H1 (cell line): ENCODE results near the gene ZNF91. TPM values are rescaled to one million over a fixed set of nuclear protein-coding genes. Genes with fewer than 3 reads are reported as not detected.

Experiments used
- ASH2L ChIP-seq: fragments of 200-600, 300-600 bp; sonication (generic); IDR thresholded peaks from one replicate; pipeline ENCODE4 v1.7.1; 2017; ENCODE audit warnings: low read length
- BACH1 ChIP-seq: IDR thresholded peaks from 2 replicates; pipeline ENCODE4 v1.6.1; 2012; ENCODE audit warnings: low read length, improper control_type of control experiment
- BCL11A ChIP-seq, 2 experiments: IDR thresholded peaks; one replicate each; pipeline ENCODE4 v1.6.1; 2011; ENCODE audit warnings: low read depth in 2 of 2, low read length in 2 of 2, mild to moderate bottlenecking in 2 of 2
- CTBP2 ChIP-seq: IDR thresholded peaks from 2 replicates; pipeline ENCODE4 v1.7.0; 2011; ENCODE audit warnings: borderline replicate concordance, mild to moderate bottlenecking, moderate library complexity, mixed read lengths, low read length; ENCODE audit not compliant: insufficient read depth, insufficient read length
- GABPA ChIP-seq: IDR thresholded peaks from 2 replicates; pipeline ENCODE4 v1.6.1; 2011; ENCODE audit warnings: mild to moderate bottlenecking, low read length, moderate library complexity, borderline replicate concordance; ENCODE audit not compliant: insufficient read depth
- HDAC2 ChIP-seq, 2 experiments: fragments of 300-600 bp in 1 of 2; sonication (generic) in 1 of 2; IDR thresholded peaks; 2 replicates each; pipeline ENCODE4 v1.6.1; 2011 to 2012; ENCODE audit warnings: low read depth in 2 of 2, low read length in 2 of 2, mild to moderate bottlenecking in 2 of 2, moderate library complexity in 2 of 2, borderline replicate concordance in 1 of 2, inconsistent platforms in 1 of 2
- PHF8 ChIP-seq: fragments of 200-600 bp; sonication (generic); conservative IDR thresholded peaks from 2 replicates; pipeline ENCODE4 v1.7.1; 2012; ENCODE audit warnings: low read depth, mild to moderate bottlenecking, inconsistent platforms, low read length, moderate library complexity
- POLR2AphosphoS5 ChIP-seq: IDR thresholded peaks from 2 replicates; pipeline ENCODE4 v1.6.1; 2011; ENCODE audit warnings: low read depth, low read length
- RBBP5 ChIP-seq: IDR thresholded peaks from 2 replicates; pipeline ENCODE4 v1.7.1; 2012; ENCODE audit warnings: low read depth, mild to moderate bottlenecking, inconsistent platforms, low read length, moderate library complexity, borderline replicate concordance
- RXRA ChIP-seq: IDR thresholded peaks from 2 replicates; pipeline ENCODE4 v1.6.1; 2011; ENCODE audit warnings: low read depth, mild to moderate bottlenecking, low read length, moderate library complexity; ENCODE audit not compliant: insufficient read depth
- SIN3A ChIP-seq, 2 experiments: IDR thresholded peaks in 1 of 2; conservative IDR thresholded peaks in 1 of 2; 2 replicates each; pipeline ENCODE4 v1.6.1; 2011 to 2012; ENCODE audit warnings: low read length in 2 of 2, improper control_type of control experiment in 1 of 2, low read depth in 1 of 2, mild to moderate bottlenecking in 1 of 2
- SIRT6 ChIP-seq: IDR thresholded peaks from one replicate; pipeline ENCODE4 v1.7.1; 2012; ENCODE audit warnings: low read length, inconsistent platforms
- SP1 ChIP-seq: IDR thresholded peaks from 2 replicates; pipeline ENCODE4 v1.6.1; 2011; ENCODE audit warnings: low read depth, low read length
- TBP ChIP-seq: IDR thresholded peaks from 2 replicates; pipeline ENCODE4 v1.6.1; 2011; ENCODE audit warnings: low read depth, low read length, improper control_type of control experiment
- YY1 ChIP-seq: IDR thresholded peaks from 2 replicates; pipeline ENCODE4 v1.6.1; 2011; ENCODE audit warnings: low read depth, mild to moderate bottlenecking, low read length
- polyA plus RNA-seq, 7 experiments: library from polyadenylated mRNA; depleted of rRNA in 3 of 7; stranded (reverse) in 5 of 7; unstranded in 2 of 7; fragments of >200 nt in 5 of 7; fragments of 200-250 nt in 2 of 7; gene quantifications; 1 replicate in 5 of 7; 2 replicates in 1 of 7; 4 replicates in 1 of 7; pipeline versions ENCODE4 v1.2.1 to v1.2.3, GENCODE V29; 2011 to 2013; ENCODE audit warnings: missing spikeins in 2 of 7, mixed read lengths in 2 of 7
- total RNA-seq: library from RNA; stranded (reverse); fragmentation: NEBNext Ultra II Directional; extraction: Animal tissue kit (Norgen Biotek cat#: 25700); gene quantifications from 2 replicates; pipeline ENCODE4 v1.2.1, GENCODE V29; 2021
- TF ChIP-seq, protein P1 (sequence below): IDR thresholded peaks from 2 replicates; pipeline ENCODE4 v1.6.1; 2012; ENCODE audit warnings: inconsistent platforms
- TF ChIP-seq, protein P2 (sequence below), 3 experiments: IDR thresholded peaks; 1 replicate in 2 of 3; 2 replicates in 1 of 3; pipeline versions ENCODE4 v1.5.1 to v1.6.1; 2011; ENCODE audit warnings: low read length in 3 of 3, mild to moderate bottlenecking in 3 of 3, inconsistent platforms in 2 of 3, low read depth in 1 of 3, moderate library complexity in 1 of 3; ENCODE audit not compliant: insufficient read depth in 1 of 3; ENCODE audit errors: control extremely low read depth in 1 of 3
- TF ChIP-seq, protein P3 (sequence below): IDR thresholded peaks from 2 replicates; pipeline ENCODE4 v1.6.1; 2011; ENCODE audit warnings: low read depth, mild to moderate bottlenecking, low read length; ENCODE audit not compliant: insufficient read depth

Gene ZNF91
- total and polyA plus RNA-seq, 2 of the 8 experiments (the other 6 are each of a cell fraction or from before 2014, with no cell fraction given): 16.5 to 35.1 TPM

DNA sequence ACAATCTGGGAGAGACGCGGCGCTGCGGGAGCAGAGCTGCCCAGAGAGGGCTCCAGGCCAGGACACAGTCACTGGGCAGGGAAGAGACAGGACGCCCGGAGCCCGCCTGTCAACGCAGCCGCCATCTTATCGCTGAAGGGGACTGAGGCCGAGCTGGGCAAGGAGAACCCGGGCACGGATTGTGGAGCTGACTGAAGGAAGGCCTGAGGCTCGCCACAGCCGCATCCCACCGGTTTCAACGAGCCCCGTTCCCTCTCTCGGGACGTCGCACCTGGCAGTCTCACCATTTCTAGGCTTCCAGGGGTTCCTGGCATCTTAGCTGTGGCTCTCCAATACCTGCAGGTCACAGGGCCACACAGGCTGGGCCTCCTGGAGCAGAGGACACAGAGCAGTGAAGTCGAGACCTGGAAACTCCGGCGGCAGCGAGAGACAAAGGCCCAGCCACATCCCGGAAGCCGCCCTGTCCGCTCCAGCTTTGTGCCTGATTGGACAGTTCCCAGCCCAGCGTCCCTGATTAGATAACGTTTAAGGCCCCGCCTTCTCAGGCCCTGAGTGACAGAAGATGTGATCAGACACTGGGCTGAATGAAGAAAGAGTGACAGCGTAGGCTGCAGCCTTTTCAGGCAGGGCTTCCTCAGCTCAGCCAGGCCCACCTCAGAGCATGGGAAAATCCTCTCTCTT, at the start of gene ZNF91 (continued):
- peak; percentile 86 for TF ChIP-seq YY1
- 0 out of 4 replicates have a peak, but pooled peaks of 1 of the 2 experiments have one; percentile 45 for TF ChIP-seq HDAC2 (IDR thresholded peaks at IDR 0.05; ENCODE audit: borderline replicate concordance in 1 of 2, low read depth in 2 of 2, low read length in 2 of 2)
- TF ChIP-seq ASH2L: peak; percentile 59
- TF ChIP-seq TBP: peak; percentile 94
- TF ChIP-seq, protein P1, sequence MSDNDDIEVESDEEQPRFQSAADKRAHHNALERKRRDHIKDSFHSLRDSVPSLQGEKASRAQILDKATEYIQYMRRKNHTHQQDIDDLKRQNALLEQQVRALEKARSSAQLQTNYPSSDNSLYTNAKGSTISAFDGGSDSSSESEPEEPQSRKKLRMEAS: no peak
- TF ChIP-seq GABPA: 0 out of 2 replicates have a peak, but pooled peaks have one; percentile 36
- no peak for TF ChIP-seq RBBP5
- peak in 1 of 2 experiments; percentile 74; a peak in 2 of 4 replicates for TF ChIP-seq SIN3A (conservative IDR thresholded peaks at IDR 0.05 in 1 of 2, IDR thresholded peaks at IDR 0.05 in 1 of 2; ENCODE audit: low read depth in 1 of 2, low read length in 2 of 2)
- TF ChIP-seq BACH1: no peak
- no peak for TF ChIP-seq CTBP2
- TF ChIP-seq, protein P2, sequence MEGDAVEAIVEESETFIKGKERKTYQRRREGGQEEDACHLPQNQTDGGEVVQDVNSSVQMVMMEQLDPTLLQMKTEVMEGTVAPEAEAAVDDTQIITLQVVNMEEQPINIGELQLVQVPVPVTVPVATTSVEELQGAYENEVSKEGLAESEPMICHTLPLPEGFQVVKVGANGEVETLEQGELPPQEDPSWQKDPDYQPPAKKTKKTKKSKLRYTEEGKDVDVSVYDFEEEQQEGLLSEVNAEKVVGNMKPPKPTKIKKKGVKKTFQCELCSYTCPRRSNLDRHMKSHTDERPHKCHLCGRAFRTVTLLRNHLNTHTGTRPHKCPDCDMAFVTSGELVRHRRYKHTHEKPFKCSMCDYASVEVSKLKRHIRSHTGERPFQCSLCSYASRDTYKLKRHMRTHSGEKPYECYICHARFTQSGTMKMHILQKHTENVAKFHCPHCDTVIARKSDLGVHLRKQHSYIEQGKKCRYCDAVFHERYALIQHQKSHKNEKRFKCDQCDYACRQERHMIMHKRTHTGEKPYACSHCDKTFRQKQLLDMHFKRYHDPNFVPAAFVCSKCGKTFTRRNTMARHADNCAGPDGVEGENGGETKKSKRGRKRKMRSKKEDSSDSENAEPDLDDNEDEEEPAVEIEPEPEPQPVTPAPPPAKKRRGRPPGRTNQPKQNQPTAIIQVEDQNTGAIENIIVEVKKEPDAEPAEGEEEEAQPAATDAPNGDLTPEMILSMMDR (IDR thresholded peaks at IDR 0.05; ENCODE audit: control extremely low read depth in 1 of 3, insufficient read depth in 1 of 3, low read depth in 1 of 3, low read length in 3 of 3): no peak
- TF ChIP-seq SP1: peak; percentile 90
- TF ChIP-seq PHF8: peak; percentile 88
- TF ChIP-seq SIRT6: no peak
- TF ChIP-seq, protein P3, sequence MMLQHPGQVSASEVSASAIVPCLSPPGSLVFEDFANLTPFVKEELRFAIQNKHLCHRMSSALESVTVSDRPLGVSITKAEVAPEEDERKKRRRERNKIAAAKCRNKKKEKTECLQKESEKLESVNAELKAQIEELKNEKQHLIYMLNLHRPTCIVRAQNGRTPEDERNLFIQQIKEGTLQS: no peak
- TF ChIP-seq BCL11A (IDR thresholded peaks at IDR 0.05; ENCODE audit: low read depth in 2 of 2, low read length in 2 of 2): no peak
- TF ChIP-seq RXRA: no peak
- TF ChIP-seq POLR2AphosphoS5: peak; percentile 96
